ENCODE results near the gene KAT6B.

DNA sequence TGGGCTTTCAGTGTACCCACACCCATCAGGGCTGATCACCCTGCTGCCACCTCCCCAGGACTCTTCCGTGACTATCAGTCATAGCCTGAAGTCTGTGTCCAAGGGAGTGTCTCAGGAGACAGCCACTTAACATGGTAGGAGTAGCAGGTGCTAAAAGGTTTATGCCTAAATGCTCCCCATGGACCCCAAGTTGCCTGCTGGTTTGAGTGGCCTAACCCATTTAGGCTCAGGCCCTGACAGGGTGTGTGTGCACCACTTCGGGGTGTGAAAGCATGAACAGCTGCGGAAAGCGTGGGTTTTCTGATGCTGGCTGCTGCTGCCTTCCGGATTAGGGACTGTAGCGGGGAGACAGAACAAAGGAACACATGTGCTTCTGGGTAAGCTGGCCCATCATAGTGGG is 191.9 kb downstream of the KAT6B start:
- TF ChIP-seq POLR2AphosphoS5 (IDR thresholded peaks at IDR 0.05) (no peak), POLR2A (IDR thresholded peaks at IDR 0.05) (no peak), EP300 (IDR thresholded peaks at IDR 0.05) (no peak)
- TF ChIP-seq, protein P1, sequence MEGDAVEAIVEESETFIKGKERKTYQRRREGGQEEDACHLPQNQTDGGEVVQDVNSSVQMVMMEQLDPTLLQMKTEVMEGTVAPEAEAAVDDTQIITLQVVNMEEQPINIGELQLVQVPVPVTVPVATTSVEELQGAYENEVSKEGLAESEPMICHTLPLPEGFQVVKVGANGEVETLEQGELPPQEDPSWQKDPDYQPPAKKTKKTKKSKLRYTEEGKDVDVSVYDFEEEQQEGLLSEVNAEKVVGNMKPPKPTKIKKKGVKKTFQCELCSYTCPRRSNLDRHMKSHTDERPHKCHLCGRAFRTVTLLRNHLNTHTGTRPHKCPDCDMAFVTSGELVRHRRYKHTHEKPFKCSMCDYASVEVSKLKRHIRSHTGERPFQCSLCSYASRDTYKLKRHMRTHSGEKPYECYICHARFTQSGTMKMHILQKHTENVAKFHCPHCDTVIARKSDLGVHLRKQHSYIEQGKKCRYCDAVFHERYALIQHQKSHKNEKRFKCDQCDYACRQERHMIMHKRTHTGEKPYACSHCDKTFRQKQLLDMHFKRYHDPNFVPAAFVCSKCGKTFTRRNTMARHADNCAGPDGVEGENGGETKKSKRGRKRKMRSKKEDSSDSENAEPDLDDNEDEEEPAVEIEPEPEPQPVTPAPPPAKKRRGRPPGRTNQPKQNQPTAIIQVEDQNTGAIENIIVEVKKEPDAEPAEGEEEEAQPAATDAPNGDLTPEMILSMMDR (IDR thresholded peaks at IDR 0.05): no peak

Measured in stomach (tissue), 4 donors.